GM10266 (cell line): ENCODE measurements around the gene INO80B.
"Not testable (repeated sequence)": the region's sequence is repeated elsewhere in the genome, so short reads cannot be mapped to it uniquely, and the experiment has no call there.

ENCODE experiments used
- DNase-seq: peaks from one replicate; pipeline ENCODE4 v3.0.0; 2012; ENCODE audit errors: extremely low spot score
- TF ChIP-seq, protein P1 (sequence below): IDR thresholded peaks from 2 replicates; pipeline ENCODE4 v1.5.1; 2012; ENCODE audit warnings: mild to moderate bottlenecking, low read depth; ENCODE audit not compliant: control insufficient read depth, insufficient read depth; ENCODE audit errors: missing control alignments

Gene INO80B

GRCh38 chr2:74481961-74482800 is 27.3 kb downstream of the INO80B start:
- DNase-seq: peak; percentile 60
- TF ChIP-seq, protein P1, sequence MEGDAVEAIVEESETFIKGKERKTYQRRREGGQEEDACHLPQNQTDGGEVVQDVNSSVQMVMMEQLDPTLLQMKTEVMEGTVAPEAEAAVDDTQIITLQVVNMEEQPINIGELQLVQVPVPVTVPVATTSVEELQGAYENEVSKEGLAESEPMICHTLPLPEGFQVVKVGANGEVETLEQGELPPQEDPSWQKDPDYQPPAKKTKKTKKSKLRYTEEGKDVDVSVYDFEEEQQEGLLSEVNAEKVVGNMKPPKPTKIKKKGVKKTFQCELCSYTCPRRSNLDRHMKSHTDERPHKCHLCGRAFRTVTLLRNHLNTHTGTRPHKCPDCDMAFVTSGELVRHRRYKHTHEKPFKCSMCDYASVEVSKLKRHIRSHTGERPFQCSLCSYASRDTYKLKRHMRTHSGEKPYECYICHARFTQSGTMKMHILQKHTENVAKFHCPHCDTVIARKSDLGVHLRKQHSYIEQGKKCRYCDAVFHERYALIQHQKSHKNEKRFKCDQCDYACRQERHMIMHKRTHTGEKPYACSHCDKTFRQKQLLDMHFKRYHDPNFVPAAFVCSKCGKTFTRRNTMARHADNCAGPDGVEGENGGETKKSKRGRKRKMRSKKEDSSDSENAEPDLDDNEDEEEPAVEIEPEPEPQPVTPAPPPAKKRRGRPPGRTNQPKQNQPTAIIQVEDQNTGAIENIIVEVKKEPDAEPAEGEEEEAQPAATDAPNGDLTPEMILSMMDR: no peak

- peak; percentile 93 for DNase-seq
- TF ChIP-seq, protein P1: peak; percentile 96
Observed at GRCh38 chr2:74482801-74483674, 28.2 kb downstream of the INO80B start, which contains the start of the genes CCDC142 and TTC31. Gene CCDC142 (minus strand): TSS chr2:74482998. CDS start chr2:74482837, 161 bp downstream. Gene TTC31 (plus strand): TSS chr2:74483081. CDS start chr2:74483096, 15 bp downstream.

GRCh38 chr2:74483675-74484164 is 28.8 kb downstream of the INO80B start:
- not testable (repeated sequence) for DNase-seq

GRCh38 chr2:74486141-74486540 is 31.3 kb downstream of the INO80B start:
- TF ChIP-seq, protein P1: no peak
- DNase-seq: no peak

DNA sequence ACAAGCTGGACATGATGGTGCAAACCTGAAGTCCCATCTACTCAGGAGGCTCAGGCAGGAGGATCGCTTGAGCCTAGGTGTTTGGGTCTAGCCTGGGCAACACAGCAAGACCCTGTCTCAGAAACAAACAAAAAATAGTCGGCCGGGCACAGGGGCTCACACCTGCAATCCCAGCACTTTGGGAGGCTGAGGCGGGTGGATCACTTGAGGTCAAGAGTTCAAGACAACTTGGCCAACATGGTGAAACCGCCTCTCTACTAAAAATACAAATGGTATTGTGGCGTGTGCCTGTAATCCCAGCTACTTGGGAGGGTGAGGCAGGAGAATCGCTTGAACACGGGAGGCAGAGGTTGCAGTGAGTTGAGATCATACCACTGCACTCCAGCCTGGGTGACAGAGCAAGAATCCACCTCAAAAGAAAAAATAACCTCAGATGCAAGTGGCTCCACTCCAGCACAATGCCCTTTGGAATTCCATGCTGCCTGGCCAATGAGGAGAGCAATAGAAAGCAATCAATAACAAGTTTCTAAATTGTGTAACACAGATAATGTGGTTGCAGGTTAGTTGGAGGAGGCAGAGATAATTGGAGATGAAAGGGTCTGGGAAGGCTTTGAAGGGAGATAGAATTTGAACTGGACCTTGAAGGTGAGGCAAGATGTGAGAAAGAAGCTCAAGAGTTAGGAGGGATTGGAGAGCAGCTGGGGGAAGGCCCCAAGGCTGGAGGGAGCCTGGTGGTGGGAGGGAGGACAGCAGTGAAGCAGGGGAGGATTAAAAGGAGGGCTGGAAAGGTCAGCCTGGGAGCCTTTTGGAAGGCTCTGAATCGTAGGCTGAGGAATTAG is 34.0 kb downstream of the INO80B start:
- TF ChIP-seq, protein P1: no peak
- DNase-seq: no peak

GRCh38 chr2:74489906-74490305 is 35.0 kb downstream of the INO80B start:
- DNase-seq: no peak
- TF ChIP-seq, protein P1: no peak
